Activated CD8-positive, alpha-beta T cell treated with anti-CD3 and anti-CD28 coated beads, Interleukin-2, amount 10 ng/mL, durations not matched to agents 7 days and 5 days (primary cell): ENCODE measurements around the gene MALL. TPM values are rescaled to one million over a fixed set of nuclear protein-coding genes. Genes with fewer than 3 reads are reported as not detected.
"Not testable (repeated sequence)": the region's sequence is repeated elsewhere in the genome, so short reads cannot be mapped to it uniquely, and the experiment has no call there.

ENCODE experiments used
- ATAC-seq: fragments of 150-1000 bp; cut with Tn5 transposase; one replicate; pipeline ENCODE4 v1.10.0; 2021; ENCODE audit warnings: moderate library complexity
- CTCF ChIA-PET: fragments of 350-600 bp; sonication (Branson Sonifier 250); formaldehyde crosslinking; loops from one replicate; lab custom pipeline; 2021; ENCODE audit warnings: antibody characterized with exemption; lab: Charles Lee
- POLR2A ChIA-PET: fragments of 350-600 bp; sonication (Branson Sonifier 250); formaldehyde crosslinking; loops from one replicate; lab custom pipeline; 2021; ENCODE audit warnings: antibody characterized with exemption; lab: Charles Lee
- DNase-seq: peaks from one replicate; pipeline ENCODE4 v3.0.0-alpha.2; 2020
- H3K27ac Mint-ChIP-seq: one replicate; pipeline ENCODE4 v1.8.0; 2021; ENCODE audit warnings: mild to moderate bottlenecking, mixed read lengths
- H3K27me3 Mint-ChIP-seq: one replicate; pipeline ENCODE4 v1.8.0; 2021; ENCODE audit warnings: low read depth, mixed read lengths
- H3K36me3 Mint-ChIP-seq: one replicate; pipeline ENCODE4 v1.8.0; 2021; ENCODE audit warnings: low read depth, mixed read lengths
- H3K4me1 Mint-ChIP-seq: one replicate; pipeline ENCODE4 v1.8.0; 2021; ENCODE audit warnings: low read depth, mixed read lengths
- H3K4me3 Mint-ChIP-seq: one replicate; pipeline ENCODE4 v1.8.0; 2021; ENCODE audit warnings: mild to moderate bottlenecking, mixed read lengths
- H3K9me3 Mint-ChIP-seq: one replicate; pipeline ENCODE4 v1.8.0; 2022; ENCODE audit warnings: mixed read lengths; ENCODE audit not compliant: insufficient read depth
- total RNA-seq, 2 experiments: library from RNA; stranded (reverse); gene quantifications; one replicate each; pipeline ENCODE4 v1.2.3, GENCODE V29; 2021

The MALL gene
- total RNA-seq: not detected

- Mint-ChIP-seq H3K27me3 (peaks cover 59% of the 10 kb centered on the region), H3K27ac (no peak within 1 kb of the TSS), H3K4me3 (no peak within 1 kb of the TSS), H3K36me3 (no peaks in the 10 kb centered on the region), H3K4me1 (peaks cover 16% of the 10 kb centered on the region), H3K9me3 (no peaks in the 10 kb centered on the region)
- DNase-seq: no peak
- POLR2A ChIA-PET: no interaction called here
- peak; percentile 30 for ATAC-seq
- CTCF ChIA-PET: no interaction called here
Observed at GRCh38 chr2:110115291-110116032, at the start of gene MALL. Gene MALL (minus strand): TSS chr2:110115822. CDS start chr2:110115792, 30 bp downstream.

DNA sequence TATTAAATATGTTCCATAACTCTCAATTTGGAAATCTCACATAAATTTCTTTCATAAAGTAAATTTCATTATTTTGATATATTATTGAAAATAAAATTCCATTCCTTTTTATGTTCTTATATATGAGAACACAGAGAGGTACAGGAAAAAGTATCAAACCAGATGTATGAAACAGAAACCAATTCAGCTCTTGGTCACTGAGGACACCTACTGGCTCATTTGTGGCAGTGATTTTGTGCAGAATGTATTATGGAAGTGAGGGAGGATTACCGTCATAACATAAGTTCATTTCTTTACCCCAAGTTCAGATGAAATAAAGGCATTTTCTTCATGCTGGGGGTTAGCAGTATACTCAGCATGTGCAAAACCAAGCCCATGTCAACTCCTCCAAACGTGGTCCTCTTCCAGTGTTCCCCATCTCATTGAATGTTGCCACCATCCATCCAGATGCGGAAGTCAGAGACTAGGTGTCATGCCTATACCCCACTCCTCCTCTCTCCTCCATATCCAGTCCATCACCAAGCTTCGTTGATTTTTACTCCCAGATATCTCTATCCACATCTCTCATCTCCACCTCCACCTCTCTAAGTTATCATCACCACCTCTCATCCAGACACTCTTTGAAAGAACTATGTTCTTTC lies 41.7 kb upstream of the MALL start:
- H3K9me3 Mint-ChIP-seq: peaks cover 6% of the 10 kb centered on the region
- H3K4me1 Mint-ChIP-seq: no peaks in the 10 kb centered on the region
- peaks cover 2% of the 10 kb centered on the region for H3K36me3 Mint-ChIP-seq
- H3K27me3 Mint-ChIP-seq: no peaks in the 10 kb centered on the region
- peak; percentile 71 for ATAC-seq
- no peak overlapping the region for H3K27ac Mint-ChIP-seq
- ChIA-PET CTCF (interaction anchor here (0.8 to 2.5 kb wide), 6 partner anchors 10 to 23 kb away, joined by 3 to 14 read pairs (median 3); no protein-coding TSS in a partner anchor), POLR2A (no interaction called here)
- H3K4me3 Mint-ChIP-seq: no peak overlapping the region
- peak; percentile 44 for DNase-seq

DNA sequence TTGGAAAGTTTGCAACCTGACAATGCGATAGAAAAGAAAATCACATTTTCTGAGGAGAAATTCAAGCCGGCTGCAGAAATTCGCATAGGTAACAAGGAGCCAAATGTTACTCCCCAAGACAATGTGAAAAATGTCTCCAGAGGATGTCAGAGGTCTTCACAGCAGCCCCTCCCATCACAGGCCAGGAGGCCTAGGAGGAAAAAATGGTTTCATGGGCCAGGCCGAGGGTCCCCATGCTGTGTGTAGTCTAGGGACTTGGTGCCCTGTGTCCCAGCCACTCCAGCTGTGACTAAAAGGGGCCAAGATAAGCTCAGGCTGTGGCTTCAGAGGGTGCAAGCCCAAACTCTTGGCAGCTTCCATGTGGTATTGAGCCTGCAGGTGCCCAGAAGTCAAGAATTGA lies 39.2 kb upstream of the MALL start:
- CTCF ChIA-PET, H3K4me1 Mint-ChIP-seq, POLR2A ChIA-PET: not testable (repeated sequence)

DNA sequence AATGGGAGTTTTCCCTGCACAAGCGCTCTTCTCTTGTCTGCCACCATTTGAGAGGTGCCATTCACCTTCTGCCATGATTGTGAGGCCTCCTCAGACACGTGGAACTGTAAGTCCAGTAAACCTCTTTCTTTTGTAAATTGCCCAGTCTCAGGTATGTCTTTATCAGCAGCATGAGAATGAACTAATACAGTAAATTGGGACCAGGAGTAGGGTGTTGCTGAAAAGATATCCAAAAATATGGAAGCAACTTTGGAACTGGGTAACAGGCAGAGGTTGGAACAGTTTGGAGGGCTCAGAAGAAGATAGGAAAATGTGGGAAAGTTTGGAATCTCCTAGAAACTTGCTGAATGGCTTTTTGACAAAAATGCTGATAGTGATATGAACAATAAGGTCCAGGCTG lies 38.6 kb upstream of the MALL start:
- DNase-seq, POLR2A ChIA-PET, H3K27me3 Mint-ChIP-seq, H3K36me3 Mint-ChIP-seq, H3K4me1 Mint-ChIP-seq, ATAC-seq, H3K4me3 Mint-ChIP-seq, H3K27ac Mint-ChIP-seq, CTCF ChIA-PET, H3K9me3 Mint-ChIP-seq: not testable (repeated sequence)

More for the DNA sequence above, 39.2 kb upstream of the MALL start:
- not testable (repeated sequence) for H3K4me3 Mint-ChIP-seq, H3K36me3 Mint-ChIP-seq, ATAC-seq, H3K27me3 Mint-ChIP-seq, H3K27ac Mint-ChIP-seq, H3K9me3 Mint-ChIP-seq, DNase-seq

DNA sequence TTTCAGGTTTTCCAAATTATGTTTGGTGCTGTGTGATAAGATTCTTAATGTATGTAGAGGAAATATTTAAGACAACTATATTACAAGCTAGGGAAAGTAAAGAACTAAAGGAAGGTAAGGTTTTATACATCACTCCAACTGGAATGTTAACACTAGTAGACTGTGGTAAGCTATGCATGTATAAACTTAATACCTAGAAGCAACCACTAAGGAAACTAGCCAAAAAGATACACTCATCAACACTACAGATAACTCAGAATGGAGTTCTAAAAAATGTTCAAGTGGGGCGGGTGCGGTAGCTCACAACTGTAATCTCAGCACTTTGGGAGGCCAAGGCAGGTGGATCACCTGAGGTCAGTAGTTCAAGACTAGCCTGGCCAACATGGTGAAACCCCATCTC lies 37.8 kb upstream of the MALL start:
- no peak for DNase-seq
- Mint-ChIP-seq H3K36me3 (peaks cover 2% of the 10 kb centered on the region), H3K4me1 (no peaks in the 10 kb centered on the region), H3K27ac (no peak overlapping the region), H3K4me3 (no peak overlapping the region), H3K9me3 (peaks cover 6% of the 10 kb centered on the region), H3K27me3 (no peaks in the 10 kb centered on the region)
- ChIA-PET CTCF (no interaction called here), POLR2A (no interaction called here)
- ATAC-seq: no peak

- Mint-ChIP-seq H3K4me3 (no peak overlapping the region), H3K9me3 (peaks cover 6% of the 10 kb centered on the region), H3K27ac (no peak overlapping the region), H3K4me1 (no peaks in the 10 kb centered on the region), H3K27me3 (no peaks in the 10 kb centered on the region), H3K36me3 (peaks cover 2% of the 10 kb centered on the region)
- no peak for ATAC-seq
- DNase-seq: no peak
- ChIA-PET CTCF (no interaction called here), POLR2A (no interaction called here)
Observed at GRCh38 chr2:110152943-110153342, 37.3 kb upstream of the MALL start.

DNA sequence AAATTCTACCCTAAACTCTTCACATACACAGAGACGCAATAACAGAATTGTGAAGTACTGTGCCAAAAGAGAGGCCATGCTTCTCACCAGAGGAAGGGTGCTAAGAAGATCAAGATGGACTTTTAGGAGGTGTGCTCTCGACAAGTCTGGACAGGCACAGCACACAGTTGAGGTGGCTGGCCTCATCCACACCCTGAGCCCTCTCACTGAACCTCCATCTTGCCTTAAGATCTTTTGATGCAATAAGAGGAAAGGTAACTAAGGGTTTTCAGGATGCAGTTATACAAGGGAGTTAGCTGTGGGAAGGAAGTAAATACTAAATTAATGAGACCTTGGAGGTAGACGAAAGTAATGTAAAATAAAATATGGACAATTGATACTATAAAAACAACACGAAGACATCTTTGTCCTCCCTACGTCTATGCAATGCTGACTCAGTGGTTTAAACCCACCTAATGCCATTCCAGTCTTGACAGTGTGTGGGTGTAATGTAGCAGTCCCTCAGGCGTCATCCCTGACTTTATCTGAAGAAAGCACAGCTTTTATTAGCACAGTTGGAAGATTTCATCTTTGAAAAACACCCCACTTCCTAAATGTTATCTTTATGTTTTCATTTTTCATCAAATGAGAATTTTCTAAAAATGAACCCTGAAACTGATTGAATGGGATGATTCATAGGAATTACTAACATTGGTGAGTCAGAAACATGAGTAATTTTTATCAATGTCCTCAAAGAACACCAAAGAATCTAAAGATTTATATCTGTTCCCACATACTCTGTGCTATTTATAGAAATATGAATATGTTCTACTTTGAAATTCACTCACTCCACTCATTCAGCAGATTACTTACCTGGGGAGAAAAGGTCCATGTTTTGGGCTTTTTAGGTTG lies 34.0 kb upstream of the MALL start:
- Mint-ChIP-seq H3K27ac (no peak overlapping the region), H3K9me3 (peaks cover 6% of the 10 kb centered on the region), H3K27me3 (peaks cover 4% of the 10 kb centered on the region), H3K4me3 (no peak overlapping the region), H3K36me3 (peaks cover 1% of the 10 kb centered on the region), H3K4me1 (no peaks in the 10 kb centered on the region)
- ATAC-seq: no peak
- no peak for DNase-seq
- CTCF ChIA-PET: no interaction called here
- POLR2A ChIA-PET: no interaction called here

DNA sequence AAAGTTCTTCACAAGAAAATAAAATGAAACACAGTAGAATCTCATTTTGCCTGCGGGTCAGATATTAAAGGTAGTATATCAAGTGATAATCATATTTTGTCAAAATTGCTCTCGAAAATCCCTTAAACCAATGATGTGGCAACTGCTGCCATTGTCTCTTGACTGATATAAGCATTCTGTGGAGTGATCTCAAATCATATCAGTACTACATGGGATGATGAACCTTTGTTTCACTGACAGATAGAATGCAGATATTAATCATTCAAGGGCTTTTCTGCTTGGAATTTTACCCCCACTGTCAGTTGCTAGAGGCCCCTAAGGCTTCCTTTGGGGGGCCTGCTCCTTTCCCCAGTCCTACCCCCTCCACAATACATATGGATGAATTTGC lies 31.3 kb upstream of the MALL start:
- H3K27ac Mint-ChIP-seq: no peak overlapping the region
- H3K4me1 Mint-ChIP-seq: no peaks in the 10 kb centered on the region
- ChIA-PET CTCF (no interaction called here), POLR2A (no interaction called here)
- H3K27me3 Mint-ChIP-seq: peaks cover 4% of the 10 kb centered on the region
- no peaks in the 10 kb centered on the region for H3K9me3 Mint-ChIP-seq
- H3K36me3 Mint-ChIP-seq: no peaks in the 10 kb centered on the region
- DNase-seq (no peak), ATAC-seq (no peak)
- no peak overlapping the region for H3K4me3 Mint-ChIP-seq

- DNase-seq (no peak), ATAC-seq (no peak)
- no peaks in the 10 kb centered on the region for H3K4me1 Mint-ChIP-seq
- H3K9me3 Mint-ChIP-seq: no peaks in the 10 kb centered on the region
- H3K27ac Mint-ChIP-seq: no peak overlapping the region
- no peak overlapping the region for H3K4me3 Mint-ChIP-seq
- ChIA-PET CTCF (interaction anchor here (1.5 kb wide), 1 partner anchor 11 kb away, joined by 3 read pairs; no protein-coding TSS in a partner anchor), POLR2A (no interaction called here)
- peaks cover 4% of the 10 kb centered on the region for H3K27me3 Mint-ChIP-seq
- H3K36me3 Mint-ChIP-seq: no peaks in the 10 kb centered on the region
Observed at GRCh38 chr2:110146183-110146944, 30.7 kb upstream of the MALL start.

DNA sequence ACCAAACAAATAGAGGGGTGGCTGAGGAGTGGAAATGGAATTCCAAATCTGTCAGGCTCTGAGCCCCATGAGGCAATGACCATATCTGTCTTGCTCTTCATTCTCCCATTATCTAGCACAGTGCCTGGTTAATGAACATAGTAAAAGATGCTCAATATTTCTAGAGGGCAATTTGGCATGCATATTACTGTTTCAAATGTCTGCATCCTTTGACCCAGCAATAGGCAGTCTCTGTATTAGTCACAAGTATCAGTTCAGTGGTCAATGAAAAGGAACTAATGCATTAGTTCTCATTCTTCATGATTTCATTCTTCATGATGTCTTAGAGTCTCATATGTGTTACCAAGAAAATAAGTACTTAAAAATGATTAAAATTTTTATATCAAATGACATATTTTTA lies 28.4 kb upstream of the MALL start:
- POLR2A ChIA-PET: no interaction called here
- Mint-ChIP-seq H3K4me3 (no peak overlapping the region), H3K9me3 (no peaks in the 10 kb centered on the region), H3K27ac (no peak overlapping the region), H3K27me3 (peaks cover 7% of the 10 kb centered on the region), H3K4me1 (no peaks in the 10 kb centered on the region), H3K36me3 (no peaks in the 10 kb centered on the region)
- ATAC-seq (no peak), DNase-seq (no peak)
- CTCF ChIA-PET: no interaction called here

DNA sequence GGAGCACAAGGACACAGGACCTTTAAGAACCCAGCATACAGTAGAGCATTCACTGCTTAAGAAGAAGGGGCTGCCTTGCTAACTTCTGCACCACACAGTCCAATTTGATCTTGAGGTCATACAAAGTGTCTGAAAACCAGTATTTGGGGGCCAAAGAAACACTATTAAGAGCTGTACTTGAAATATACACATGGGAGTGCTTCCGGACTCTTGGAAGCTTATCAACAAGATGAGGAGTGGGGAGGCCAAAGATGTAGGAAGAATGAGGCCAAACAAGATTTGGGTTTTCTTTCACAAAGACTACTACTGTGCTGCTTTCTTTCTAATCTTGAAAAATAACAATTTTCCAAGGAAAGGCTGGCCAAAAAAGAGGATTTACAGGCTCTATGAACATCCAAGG lies 24.8 kb upstream of the MALL start:
- ATAC-seq: no peak
- peaks cover 7% of the 10 kb centered on the region for H3K27me3 Mint-ChIP-seq
- no peak overlapping the region for H3K27ac Mint-ChIP-seq

More for the DNA sequence above, 24.8 kb upstream of the MALL start:
- H3K36me3 Mint-ChIP-seq: no peaks in the 10 kb centered on the region
- H3K9me3 Mint-ChIP-seq: no peaks in the 10 kb centered on the region
- DNase-seq: no peak
- ChIA-PET POLR2A (no interaction called here), CTCF (no interaction called here)
- no peaks in the 10 kb centered on the region for H3K4me1 Mint-ChIP-seq
- H3K4me3 Mint-ChIP-seq: no peak overlapping the region
